SK-N-SH (cell line): ENCODE data around the gene MFAP4.

ENCODE experiments used
- CTCF ChIP-seq: fragments of 200-600 bp; sonication (generic); IDR thresholded peaks from 2 replicates; pipeline ENCODE4 v1.6.1; 2017; ENCODE audit warnings: antibody characterized with exemption, mild to moderate bottlenecking, moderate library complexity
- EZH2phosphoT487 ChIP-seq: fragments of 200-600 bp; sonication (generic); IDR thresholded peaks from 2 replicates; pipeline ENCODE4 v1.6.1; 2017; ENCODE audit warnings: low read depth, mixed run types, mild to moderate bottlenecking, antibody characterized with exemption, moderate library complexity, borderline replicate concordance
- FOSL2 ChIP-seq: IDR thresholded peaks from 2 replicates; pipeline ENCODE4 v1.4.0; 2012; ENCODE audit warnings: low read depth, mild to moderate bottlenecking, moderate library complexity, borderline replicate concordance
- JUND ChIP-seq: IDR thresholded peaks from 2 replicates; pipeline ENCODE4 v1.4.0; 2012
- POLR2AphosphoS5 ChIP-seq: IDR thresholded peaks from 2 replicates; pipeline ENCODE4 v1.6.1; 2012; ENCODE audit warnings: low read depth, low read length
- RAD21 ChIP-seq: IDR thresholded peaks from 2 replicates; pipeline ENCODE4 v1.6.1; 2012; ENCODE audit warnings: mild to moderate bottlenecking, low read length
- REST ChIP-seq: IDR thresholded peaks from 2 replicates; pipeline ENCODE4 v1.6.1; 2012; ENCODE audit warnings: mild to moderate bottlenecking, low read depth, low read length, moderate library complexity
- RFX5 ChIP-seq: IDR thresholded peaks from 2 replicates; pipeline ENCODE4 v1.6.1; 2012; ENCODE audit warnings: mild to moderate bottlenecking, improper control_type of control experiment, low read length
- USF2 ChIP-seq: fragments of 150-350 bp; IDR thresholded peaks from 2 replicates; pipeline ENCODE4 v1.6.1; 2017; ENCODE audit warnings: antibody characterized with exemption, low read length, low read depth, borderline replicate concordance
- YY1 ChIP-seq: IDR thresholded peaks from 2 replicates; pipeline ENCODE4 v1.4.0; 2012; ENCODE audit warnings: low read depth, mild to moderate bottlenecking

GRCh38 chr17:19365499-19365817, 21.5 kb downstream of the MFAP4 start:
- TF ChIP-seq REST: no peak
- no peak for TF ChIP-seq JUND
- no peak for TF ChIP-seq CTCF
- no peak for TF ChIP-seq FOSL2
- no peak for TF ChIP-seq YY1
- TF ChIP-seq POLR2AphosphoS5: no peak
- no peak for TF ChIP-seq RAD21
- TF ChIP-seq EZH2phosphoT487: no peak
- TF ChIP-seq USF2: no peak
- no peak for TF ChIP-seq RFX5
